HG02943 (cell line): ENCODE measurements around the gene CPLX1.

Experiments used
- ATAC-seq: cut with Tn5 transposase; IDR thresholded peaks from one replicate; pipeline ENCODE4 v1.9.1; 2021; ENCODE audit warnings: mild to moderate bottlenecking, low read depth, moderate library complexity; ENCODE audit not compliant: unreplicated experiment

Gene CPLX1

GRCh38 chr4:794900-795725, 30.8 kb downstream of the CPLX1 start:
- ATAC-seq, result no peak

GRCh38 chr4:793941-794621, 31.8 kb downstream of the CPLX1 start:
- no peak for ATAC-seq

GRCh38 chr4:793093-793861, 32.7 kb downstream of the CPLX1 start:
- ATAC-seq, result no peak

- ATAC-seq, result no peak
Observed at GRCh38 chr4:792626-793092, 33.3 kb downstream of the CPLX1 start.

- ATAC-seq, result no peak
Observed at GRCh38 chr4:791898-792625, 33.9 kb downstream of the CPLX1 start.

- no peak for ATAC-seq
Observed at GRCh38 chr4:791252-791897, 34.6 kb downstream of the CPLX1 start.

- ATAC-seq, result no peak
Observed at GRCh38 chr4:790466-790820, 35.5 kb downstream of the CPLX1 start.

- no peak for ATAC-seq
Observed at GRCh38 chr4:789571-790465, 36.1 kb downstream of the CPLX1 start.

GRCh38 chr4:788636-789297, 37.2 kb downstream of the CPLX1 start:
- no peak for ATAC-seq

GRCh38 chr4:788006-788635, 37.8 kb downstream of the CPLX1 start:
- no peak for ATAC-seq

GRCh38 chr4:787561-787981, 38.4 kb downstream of the CPLX1 start:
- ATAC-seq, result no peak

- no peak for ATAC-seq
Observed at GRCh38 chr4:786861-787300, 39.0 kb downstream of the CPLX1 start.

- ATAC-seq, result no peak
Observed at GRCh38 chr4:786074-786741, 39.7 kb downstream of the CPLX1 start.

- no peak for ATAC-seq
Observed at GRCh38 chr4:785332-786073, 40.4 kb downstream of the CPLX1 start.

- ATAC-seq, result no peak
Observed at GRCh38 chr4:784401-785331, 41.3 kb downstream of the CPLX1 start.
